ENCODE data around the gene OTOS.

GRCh38 chr2:240105982-240106381, 34.5 kb downstream of the OTOS start:
- TF ChIP-seq CTCF (IDR thresholded peaks at IDR 0.05) = no peak
- no peak for TF ChIP-seq POLR2A (IDR thresholded peaks at IDR 0.05)
